H1 (cell line): ENCODE measurements around the gene AP1M1. TPM values are rescaled to one million over a fixed set of nuclear protein-coding genes. Genes with fewer than 3 reads are reported as not detected.

Experiments used
- CTCF ChIA-PET: fragments of 300-600 bp; sonication (Branson Sonifier 250); formaldehyde crosslinking; loops from one replicate; lab custom pipeline; 2021; ENCODE audit not compliant: partially characterized antibody; lab: Charles Lee
- POLR2A ChIA-PET: fragments of 300-600 bp; sonication (Branson Sonifier 250); formaldehyde crosslinking; loops from one replicate; lab custom pipeline; 2021; ENCODE audit warnings: inconsistent platforms; ENCODE audit not compliant: partially characterized antibody; lab: Charles Lee
- DNase-seq, 2 experiments: peaks; one replicate each; pipeline versions ENCODE4 v3.0.0 to v3.0.0-alpha.2; 2010 to 2022; ENCODE audit warnings: low spot score in 2 of 2, low read depth in 1 of 2, mixed read lengths in 1 of 2
- FAIRE-seq: peaks from 2 replicates; lab custom pipeline; 2011; peaks lifted over from hg19 to GRCh38; lab: Jason Lieb, UNC
- H2AFZ ChIP-seq: 2 replicates; pipeline ENCODE4 v1.8.1; 2012; ENCODE audit warnings: low read length, inconsistent platforms
- H2AK5ac ChIP-seq: 2 replicates; pipeline ENCODE4 v1.6.1; 2013; ENCODE audit warnings: low read depth, low read length
- H2BK120ac ChIP-seq: replicated peaks from 2 replicates; pipeline ENCODE3; 2013; ENCODE audit warnings: low read depth, low read length, inconsistent platforms
- H2BK12ac ChIP-seq: 2 replicates; pipeline ENCODE4 v1.6.1; 2013; ENCODE audit warnings: low read depth, low read length
- H2BK15ac ChIP-seq: 2 replicates; pipeline ENCODE4 v1.6.1; 2013; ENCODE audit warnings: low read length
- H2BK20ac ChIP-seq: 2 replicates; pipeline ENCODE4 v1.6.1; 2013; ENCODE audit warnings: low read length
- H2BK5ac ChIP-seq: 2 replicates; pipeline ENCODE4 v1.6.1; 2013; ENCODE audit warnings: low read depth, low read length
- H3K14ac ChIP-seq: 2 replicates; pipeline ENCODE4 v1.6.1; 2013; ENCODE audit warnings: inconsistent platforms; ENCODE audit not compliant: insufficient read length
- H3K18ac ChIP-seq: 2 replicates; pipeline ENCODE4 v1.6.1; 2013; ENCODE audit warnings: low read length; ENCODE audit errors: extremely low read depth
- H3K23ac ChIP-seq: 2 replicates; pipeline ENCODE4 v1.6.1; 2013; ENCODE audit warnings: inconsistent platforms; ENCODE audit not compliant: insufficient read length
- H3K23me2 ChIP-seq: 2 replicates; pipeline ENCODE4 v1.6.1; 2013; ENCODE audit warnings: low read depth, low read length
- H3K27ac ChIP-seq: 2 replicates; pipeline ENCODE4 v1.6.1; 2011; ENCODE audit warnings: low read depth, low read length, inconsistent platforms
- H3K27me3 ChIP-seq, 4 experiments: replicated peaks in 1 of 4; 1 replicate in 1 of 4; 2 replicates in 3 of 4; pipeline versions ENCODE4 v1.6.1 to v1.8.1; 2011 to 2013; ENCODE audit warnings: low read length in 3 of 4, mild to moderate bottlenecking in 3 of 4, inconsistent platforms in 2 of 4, mixed read lengths in 2 of 4, moderate library complexity in 1 of 4; ENCODE audit not compliant: control insufficient read depth in 3 of 4, insufficient read depth in 3 of 4; ENCODE audit errors: extremely low read depth in 1 of 4
- H3K36me3 ChIP-seq, 4 experiments: 2 replicates each; pipeline versions ENCODE4 v1.6.1 to v1.8.1; 2011 to 2013; ENCODE audit warnings: mild to moderate bottlenecking in 4 of 4, low read length in 3 of 4, moderate library complexity in 2 of 4, control low read depth in 1 of 4, inconsistent platforms in 1 of 4; ENCODE audit not compliant: insufficient read depth in 4 of 4, control insufficient read depth in 2 of 4
- H3K4ac ChIP-seq: replicated peaks from 2 replicates; pipeline ENCODE3; 2013; ENCODE audit warnings: low read length, low read depth, mixed read lengths, inconsistent platforms; ENCODE audit not compliant: insufficient read length
- H3K4me1 ChIP-seq, 4 experiments: replicated peaks in 1 of 4; 1 replicate in 1 of 4; 2 replicates in 3 of 4; pipeline versions ENCODE4 v1.6.1 to v1.8.1; 2011 to 2013; ENCODE audit warnings: low read length in 3 of 4, inconsistent platforms in 2 of 4, mixed read lengths in 1 of 4; ENCODE audit not compliant: insufficient read depth in 4 of 4, control insufficient read depth in 3 of 4
- H3K4me2 ChIP-seq, 2 experiments: 2 replicates each; pipeline versions ENCODE4 v1.6.1 to v1.8.1; 2011 to 2013; ENCODE audit warnings: low read depth in 2 of 2, low read length in 2 of 2, control low read depth in 1 of 2, inconsistent platforms in 1 of 2, mild to moderate bottlenecking in 1 of 2; ENCODE audit not compliant: insufficient read depth in 1 of 2
- H3K4me3 ChIP-seq, 4 experiments: fragments of 200-600, 300-600 bp in 1 of 4; sonication (generic), shearing (Covaris generic), sonication (Bioruptor Twin) in 1 of 4; 2 replicates each; pipeline versions ENCODE4 v1.5.1 to v1.8.1; 2011 to 2016; ENCODE audit warnings: low read length in 4 of 4, low read depth in 3 of 4, control low read depth in 2 of 4, inconsistent platforms in 2 of 4, mild to moderate bottlenecking in 2 of 4, mixed read lengths in 1 of 4, moderate library complexity in 1 of 4; ENCODE audit not compliant: insufficient read depth in 2 of 4; ENCODE audit errors: extremely low read depth in 1 of 4
- H3K56ac ChIP-seq: replicated peaks from 2 replicates; pipeline ENCODE3; 2013; ENCODE audit warnings: low read depth, mild to moderate bottlenecking, mixed read lengths, low read length, inconsistent platforms; ENCODE audit not compliant: insufficient read length
- H3K79me1 ChIP-seq: 2 replicates; pipeline ENCODE4 v1.6.1; 2013; ENCODE audit warnings: low read depth, low read length, control low read depth
- H3K79me2 ChIP-seq, 2 experiments: 2 replicates each; pipeline versions ENCODE4 v1.6.1 to v1.8.1; 2012 to 2013; ENCODE audit warnings: low read length in 2 of 2, mild to moderate bottlenecking in 2 of 2, inconsistent platforms in 1 of 2; ENCODE audit not compliant: insufficient read depth in 2 of 2, control insufficient read depth in 1 of 2
- H3K9ac ChIP-seq, 4 experiments: replicated peaks in 1 of 4; 1 replicate in 1 of 4; 2 replicates in 3 of 4; pipeline versions ENCODE4 v1.6.1 to v1.8.1; 2011 to 2013; ENCODE audit warnings: low read depth in 3 of 4, low read length in 3 of 4, control low read depth in 2 of 4, mild to moderate bottlenecking in 2 of 4, moderate library complexity in 2 of 4, inconsistent platforms in 1 of 4; ENCODE audit errors: extremely low read depth in 1 of 4
- H3K9me3 ChIP-seq, 2 experiments: 2 replicates each; pipeline versions ENCODE4 v1.6.1 to v1.8.1; 2012 to 2013; ENCODE audit warnings: mild to moderate bottlenecking in 2 of 2, moderate library complexity in 2 of 2, control low read depth in 1 of 2, inconsistent platforms in 1 of 2, low read depth in 1 of 2, low read length in 1 of 2, mixed read lengths in 1 of 2; ENCODE audit not compliant: insufficient read depth in 2 of 2
- H4K20me1 ChIP-seq, 2 experiments: replicated peaks in 1 of 2; 2 replicates each; pipeline versions ENCODE3 to v1.8.1; 2011 to 2013; ENCODE audit warnings: inconsistent platforms in 2 of 2, low read length in 2 of 2, mild to moderate bottlenecking in 1 of 2; ENCODE audit not compliant: insufficient read depth in 2 of 2, control insufficient read depth in 1 of 2
- H4K5ac ChIP-seq: 2 replicates; pipeline ENCODE4 v1.6.1; 2013; ENCODE audit warnings: low read length, low read depth, mixed read lengths, inconsistent platforms; ENCODE audit not compliant: insufficient read length
- H4K8ac ChIP-seq: 2 replicates; pipeline ENCODE4 v1.8.0; 2013; ENCODE audit warnings: mild to moderate bottlenecking, moderate library complexity, low read length, inconsistent platforms; ENCODE audit not compliant: insufficient read depth; ENCODE audit errors: extremely low read depth
- H4K91ac ChIP-seq: replicated peaks from 2 replicates; pipeline ENCODE3; 2013; ENCODE audit warnings: low read length, mixed read lengths, inconsistent platforms; ENCODE audit not compliant: insufficient read length
- WGBS, 2 experiments: shearing (Covaris generic) in 1 of 2; methylation state at CpG; one replicate each; pipeline versions ENCODE4 v1.1.6 to v1.1.7; 2013 to 2015; ENCODE audit warnings: low lambda C conversion rate in 2 of 2, mixed read lengths in 2 of 2, inconsistent platforms in 1 of 2, low coverage in 1 of 2, missing lambda C conversion rate in 1 of 2; ENCODE audit not compliant: insufficient replicate concordance in 2 of 2, insufficient coverage in 1 of 2, insufficient read length in 1 of 2; ENCODE audit errors: extremely low coverage in 1 of 2, missing lambda C conversion rate in 1 of 2; 5-methylcytosine and 5-hydroxymethylcytosine counted together
- polyA plus RNA-seq, 7 experiments: library from polyadenylated mRNA; depleted of rRNA in 3 of 7; stranded (reverse) in 5 of 7; unstranded in 2 of 7; fragments of >200 nt in 5 of 7; fragments of 200-250 nt in 2 of 7; gene quantifications; 1 replicate in 5 of 7; 2 replicates in 1 of 7; 4 replicates in 1 of 7; pipeline versions ENCODE4 v1.2.1 to v1.2.3, GENCODE V29; 2011 to 2013; ENCODE audit warnings: missing spikeins in 2 of 7, mixed read lengths in 2 of 7
- total RNA-seq: library from RNA; stranded (reverse); fragmentation: NEBNext Ultra II Directional; extraction: Animal tissue kit (Norgen Biotek cat#: 25700); gene quantifications from 2 replicates; pipeline ENCODE4 v1.2.1, GENCODE V29; 2021

Gene AP1M1
- total and polyA plus RNA-seq, 2 of the 8 experiments (the other 6 are each of a cell fraction or from before 2014, with no cell fraction given), result 30.9 to 37.5 TPM

- Histone ChIP-seq H2AK5ac (no peak overlapping the region), H3K4me3 (no peak overlapping the region), H3K56ac (no peak overlapping the region), H4K20me1 (no peaks in the 10 kb centered on the region), H3K23me2 (no peaks in the 10 kb centered on the region), H3K14ac (no peak overlapping the region), H3K4ac (no peak overlapping the region), H3K27me3 (no peaks in the 10 kb centered on the region), H2BK5ac (no peak overlapping the region), H3K18ac (no peak overlapping the region), H4K91ac (no peak overlapping the region), H2AFZ (no peak overlapping the region), H3K27ac (no peak overlapping the region), H2BK20ac (no peak overlapping the region), H3K36me3 (no peaks in the 10 kb centered on the region), H3K4me2 (no peak overlapping the region), H3K9ac (no peak overlapping the region), H3K23ac (no peak overlapping the region), H2BK15ac (no peak overlapping the region), H2BK12ac (no peak overlapping the region), H3K79me1 (no peaks in the 10 kb centered on the region), H4K5ac (no peak overlapping the region), H4K8ac (no peak overlapping the region), H3K9me3 (peaks cover 3 to 4% of the 10 kb centered on the region in 2 experiments; a peak in 3 of 4 replicates), H3K79me2 (no peaks in the 10 kb centered on the region), H2BK120ac (no peak overlapping the region), H3K4me1 (no peaks in the 10 kb centered on the region)
- FAIRE-seq (no peak), DNase-seq (no peak)
- WGBS, 2 experiments, result 73% methylated on average over 1 of the region's 1 CpG; no CpG with 5 or more reads in 1 of the 2 experiments
- ChIA-PET CTCF (interaction anchor here (1.8 kb wide), 1 partner anchor 10 kb away, joined by 3 read pairs; no protein-coding TSS in a partner anchor), POLR2A (interaction anchor here (1.6 kb wide), 1 partner anchor 94 kb away, joined by 3 read pairs; the partner anchor contains the start of gene TPM4)
Measured at GRCh38 chr19:16170134-16170533, 27.6 kb upstream of the AP1M1 start.
